SHP77 (cell line): ENCODE measurements around the gene GK.
"Not testable (repeated sequence)": the region's sequence is repeated elsewhere in the genome, so short reads cannot be mapped to it uniquely, and the experiment has no call there.

Experiments used
- DNase-seq, 2 experiments: peaks; one replicate each; lab custom pipeline; 2025; lab: John Stamatoyannopoulos, UW

The GK gene

DNA sequence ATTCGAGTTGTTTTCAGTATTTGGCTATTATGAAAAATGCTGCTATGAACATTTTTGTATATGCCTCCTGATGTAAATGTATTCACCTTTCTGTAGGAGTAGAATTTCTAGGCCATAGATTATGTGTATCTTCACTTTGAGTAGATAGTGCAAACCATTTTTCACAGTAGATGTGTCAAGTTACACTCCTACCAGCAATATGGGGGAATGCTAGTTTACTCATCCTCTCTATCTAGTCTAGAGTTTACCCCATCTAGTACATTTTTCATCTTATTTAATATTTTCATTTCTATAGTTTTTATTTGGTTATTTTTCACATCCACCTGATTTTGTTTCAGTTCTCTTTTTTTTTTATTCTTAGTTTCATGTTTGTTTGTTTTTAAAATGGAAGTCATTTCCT, 59.0 kb downstream of the GK start:
- no peak for DNase-seq

DNA sequence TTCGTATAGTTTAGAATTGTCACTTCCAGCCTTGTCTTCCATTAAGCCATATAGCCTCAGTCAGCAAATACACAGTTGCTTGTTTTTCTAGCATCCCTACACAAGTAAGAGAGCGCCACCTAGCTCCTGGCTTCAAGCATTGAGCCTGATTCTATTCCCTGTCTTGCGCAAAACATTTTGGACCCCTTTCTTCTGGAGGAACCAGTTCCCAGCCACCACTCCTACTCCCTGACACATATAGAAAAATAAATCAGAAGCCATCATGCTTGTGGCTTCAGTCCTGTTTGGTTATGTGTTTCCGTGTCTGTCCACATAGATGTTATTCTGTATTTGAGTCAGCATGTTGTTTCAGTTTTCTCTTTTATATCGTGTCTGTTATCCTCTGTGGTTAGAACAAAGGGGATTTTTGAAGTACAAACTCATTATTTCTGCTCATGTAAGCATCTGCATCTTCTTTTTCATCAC, 59.9 kb downstream of the GK start:
- peak; percentile 9 to 25 for DNase-seq

DNA sequence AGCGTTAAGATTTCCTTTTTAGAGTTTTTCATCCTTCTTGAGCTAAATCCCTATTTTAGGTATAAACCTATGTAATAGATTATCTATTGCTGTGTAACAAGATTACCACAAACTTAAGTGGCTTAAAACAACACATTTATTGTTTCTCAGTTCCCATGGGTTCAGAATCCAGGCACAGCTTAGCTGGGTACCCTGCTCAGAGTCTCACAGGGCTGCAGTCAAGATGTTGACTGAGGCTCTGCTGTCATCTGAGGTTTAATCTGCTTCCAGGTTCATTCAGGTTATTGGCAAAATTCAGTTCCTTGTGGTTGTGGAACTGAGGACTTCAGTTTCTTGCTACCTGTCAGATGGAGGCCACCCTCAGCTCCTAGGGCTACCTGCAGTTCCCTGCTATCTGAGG, 60.9 kb downstream of the GK start:
- DNase-seq, result no peak

DNA sequence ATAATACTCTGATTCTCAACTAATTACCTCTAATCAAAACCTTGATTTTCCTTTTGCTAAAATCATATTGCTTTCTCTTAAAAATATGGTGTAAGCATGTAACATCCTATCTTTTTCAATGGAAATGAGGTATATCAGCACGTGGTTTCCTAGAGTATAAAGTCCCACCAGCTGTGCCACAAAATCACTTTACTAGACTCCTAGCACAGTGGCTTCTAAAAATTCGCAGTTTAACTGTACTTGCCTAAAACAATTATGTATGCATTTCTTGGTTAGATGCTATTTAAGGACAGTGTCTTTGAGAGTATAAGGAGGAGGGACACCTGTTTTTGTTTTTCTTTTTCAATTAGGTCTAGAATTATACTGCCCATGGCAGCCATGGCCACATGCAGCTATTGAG, 62.8 kb downstream of the GK start:
- DNase-seq, result no peak

DNA sequence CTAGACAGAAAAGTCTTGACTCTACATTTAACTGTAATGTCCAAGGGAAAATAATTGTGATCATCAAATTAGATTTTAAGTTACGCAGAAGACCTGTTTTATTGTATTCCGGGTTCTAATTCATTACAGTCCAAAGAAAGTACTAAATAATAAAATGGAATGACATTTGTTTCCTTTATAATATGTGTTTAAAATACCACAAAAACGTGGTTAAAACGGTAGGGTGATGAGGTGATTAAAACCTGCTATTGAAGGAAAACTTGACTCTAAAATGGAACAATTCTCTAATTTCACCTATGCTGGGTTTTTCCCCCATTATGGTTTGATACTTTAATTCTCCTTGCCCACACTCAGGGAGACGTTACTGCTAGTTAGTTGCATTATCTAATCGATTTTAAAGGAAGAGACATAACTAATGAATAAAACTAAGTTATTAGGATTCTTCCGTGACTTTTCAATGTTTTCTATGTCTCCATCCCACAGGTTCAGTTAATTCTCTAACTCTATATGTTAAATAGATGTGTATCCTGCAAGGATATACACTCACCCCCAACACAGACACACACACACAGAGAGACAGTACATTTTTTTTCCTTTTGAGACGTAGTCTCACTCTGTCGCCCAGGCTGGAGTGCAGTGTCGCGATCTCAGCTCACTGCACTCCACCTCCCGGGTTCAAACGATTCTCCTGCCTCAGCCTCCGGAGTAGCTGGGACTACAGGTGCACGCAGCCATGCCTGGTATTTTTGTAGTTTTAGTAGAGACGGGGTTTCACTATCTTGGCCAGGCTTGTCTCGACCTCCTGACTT, 80.8 kb downstream of the GK start:
- DNase-seq, result no peak

DNA sequence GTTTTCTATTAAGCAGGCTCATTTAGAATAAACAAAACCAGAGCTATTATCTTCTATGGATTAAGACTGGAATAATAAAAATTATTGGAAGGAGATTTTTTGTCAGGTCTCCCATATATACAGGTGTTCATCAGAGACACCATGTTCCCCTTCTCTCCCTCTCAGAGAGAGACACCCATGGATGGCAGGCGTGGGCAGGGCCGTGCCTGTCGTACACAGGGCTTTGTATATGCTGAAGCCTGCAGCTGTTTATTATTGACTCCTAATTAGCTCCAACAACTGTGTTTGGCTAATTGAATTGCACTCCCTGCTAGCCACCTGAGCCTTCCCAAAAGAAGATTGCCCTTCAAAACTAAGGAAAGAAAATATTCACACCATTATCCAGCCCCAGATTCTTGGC, 81.6 kb downstream of the GK start:
- no peak for DNase-seq

DNA sequence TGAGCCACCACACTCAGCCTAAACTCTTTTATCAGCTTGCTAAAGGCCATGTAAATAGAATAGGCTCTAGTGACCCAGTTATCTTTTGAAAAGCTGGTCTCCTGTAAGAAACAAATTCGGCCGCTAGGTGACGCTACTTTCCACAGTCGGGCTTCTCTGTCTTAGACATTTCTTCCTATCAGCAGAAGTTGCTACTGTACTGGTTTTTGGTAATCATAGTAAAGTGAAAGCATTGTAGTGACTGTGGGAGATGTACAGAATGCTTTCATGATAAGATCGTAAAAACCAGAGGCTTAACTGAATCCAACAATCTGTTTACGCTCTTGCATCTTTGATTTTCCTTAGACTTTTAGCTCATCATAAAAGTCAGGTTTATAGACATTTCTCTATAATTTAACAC, 82.6 kb downstream of the GK start:
- DNase-seq, result peak; percentile 20 to 27

DNA sequence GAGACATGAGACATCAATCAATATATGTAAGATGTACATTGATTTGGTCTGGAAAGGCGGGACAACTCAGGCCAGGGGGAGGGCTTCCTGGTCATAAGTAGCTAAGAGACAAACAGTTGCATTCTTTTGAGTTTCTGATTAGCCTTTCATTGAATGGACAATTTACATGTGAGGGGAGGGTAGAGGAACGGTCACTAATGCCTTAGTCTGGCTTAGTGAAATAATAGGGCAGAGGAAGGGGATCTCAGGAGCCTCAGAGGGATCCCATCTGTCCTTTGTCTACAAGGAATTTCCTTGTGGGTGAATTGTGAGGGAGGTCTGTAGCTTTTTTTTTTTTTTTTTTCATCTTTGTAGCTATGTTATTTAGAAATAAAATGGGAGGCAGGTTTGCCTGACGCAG, 88.3 kb downstream of the GK start:
- no peak for DNase-seq

DNA sequence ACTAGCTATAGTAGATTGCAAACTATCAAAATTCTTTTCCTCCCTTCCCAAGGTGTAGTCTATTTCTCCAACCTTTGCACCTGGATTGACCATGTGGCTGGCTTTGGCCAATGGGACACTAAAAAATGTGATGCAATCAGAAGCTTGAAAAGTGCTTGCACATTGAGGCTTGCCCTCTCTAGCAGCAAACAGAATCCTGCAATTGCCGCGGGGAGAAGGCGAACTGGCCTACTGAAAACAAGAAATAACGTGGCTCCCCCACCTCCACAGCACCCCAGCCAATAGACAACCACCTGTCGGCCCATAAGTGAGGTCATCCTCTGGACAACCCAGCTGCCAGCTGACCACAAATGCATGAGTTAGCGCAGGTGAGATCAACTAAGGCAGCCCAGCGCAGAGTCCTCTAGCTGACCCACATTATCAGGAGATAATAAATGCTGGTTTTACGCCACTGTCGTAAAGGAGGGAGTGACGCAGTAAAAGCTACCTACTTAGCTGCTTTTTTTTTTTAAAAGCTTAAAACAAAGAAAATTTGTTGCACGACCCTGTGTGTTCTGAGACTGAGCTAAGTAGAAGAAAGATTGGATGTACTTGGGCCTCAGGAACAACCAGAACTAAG, 95.2 kb downstream of the GK start:
- peak; percentile 2 to 3 for DNase-seq

DNA sequence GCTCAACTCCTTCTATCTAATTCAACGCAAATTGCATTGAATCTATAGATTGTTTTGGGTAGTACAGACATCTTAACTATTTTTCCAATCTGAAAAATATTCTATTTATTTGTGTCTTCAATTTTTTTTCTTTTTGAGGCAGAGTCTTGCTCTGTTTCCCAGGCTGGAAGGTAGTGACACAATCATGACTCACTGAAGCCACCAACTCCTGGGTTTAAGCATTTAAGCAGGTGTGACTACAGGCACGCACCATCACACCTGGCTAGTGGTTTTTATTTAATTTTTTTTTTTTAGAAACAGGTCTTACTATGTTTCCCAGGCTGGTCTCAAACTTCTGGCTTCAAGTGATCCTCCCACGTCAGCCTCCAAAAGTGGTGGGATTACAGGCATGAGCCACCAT, 98.3 kb downstream of the GK start:
- no peak for DNase-seq

DNA sequence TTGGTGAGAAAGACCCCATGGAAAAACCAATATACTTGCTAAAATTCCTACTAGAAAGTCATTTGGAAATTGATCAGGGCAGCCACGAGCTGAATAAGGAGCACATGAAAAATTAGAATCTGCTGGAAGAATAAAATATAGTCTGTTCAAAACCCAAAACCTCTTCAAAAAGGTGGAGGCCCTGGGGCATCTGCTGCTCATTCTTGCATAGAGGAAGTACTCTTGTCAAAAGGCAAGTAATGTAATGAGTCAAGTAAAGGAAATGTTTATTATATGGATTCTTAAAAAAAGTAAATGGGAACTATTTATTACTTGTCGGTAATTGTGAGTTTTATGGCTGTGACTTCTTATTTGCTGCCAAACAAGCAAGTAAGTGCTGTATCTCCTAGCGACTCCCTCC, 109.5 kb downstream of the GK start:
- no peak for DNase-seq

DNA sequence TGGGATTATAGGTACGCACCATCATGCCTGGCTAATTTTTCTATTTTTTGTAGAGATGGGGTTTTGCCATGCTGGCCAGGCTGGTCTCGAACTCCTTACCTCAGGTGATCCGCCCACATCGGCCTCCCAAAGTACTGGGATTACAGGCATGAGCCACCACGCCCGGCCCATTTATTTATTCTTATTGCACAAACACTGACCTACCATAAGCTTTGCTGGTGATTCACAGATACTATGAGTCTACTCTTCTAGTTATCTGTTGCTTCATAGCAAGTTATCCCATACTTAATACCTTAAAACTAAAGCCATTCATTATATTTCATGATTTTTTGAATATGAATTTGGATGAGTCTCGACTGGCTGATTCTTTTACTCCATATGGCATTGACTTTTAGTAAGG, 120.5 kb downstream of the GK start:
- DNase-seq, result not testable (repeated sequence)

DNA sequence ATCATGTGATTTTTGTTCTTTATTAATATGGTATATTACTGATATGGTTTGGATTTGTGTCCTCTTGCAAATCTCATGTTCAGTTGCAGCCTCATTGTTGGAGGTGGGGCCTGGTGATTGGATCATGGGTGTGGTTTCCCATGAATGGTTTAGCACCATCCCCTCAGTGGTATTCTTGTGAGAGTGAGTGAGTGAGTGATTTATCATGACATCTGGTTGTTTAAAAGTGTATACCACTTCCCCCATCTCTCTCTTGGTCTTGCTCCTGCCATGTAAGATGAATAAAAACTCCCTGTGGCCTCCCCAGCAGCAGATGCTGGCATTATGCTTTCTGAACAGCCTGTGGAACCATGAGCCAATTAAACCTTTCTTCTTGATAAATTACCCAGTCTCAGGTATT, 124.4 kb downstream of the GK start:
- DNase-seq, result no peak

DNA sequence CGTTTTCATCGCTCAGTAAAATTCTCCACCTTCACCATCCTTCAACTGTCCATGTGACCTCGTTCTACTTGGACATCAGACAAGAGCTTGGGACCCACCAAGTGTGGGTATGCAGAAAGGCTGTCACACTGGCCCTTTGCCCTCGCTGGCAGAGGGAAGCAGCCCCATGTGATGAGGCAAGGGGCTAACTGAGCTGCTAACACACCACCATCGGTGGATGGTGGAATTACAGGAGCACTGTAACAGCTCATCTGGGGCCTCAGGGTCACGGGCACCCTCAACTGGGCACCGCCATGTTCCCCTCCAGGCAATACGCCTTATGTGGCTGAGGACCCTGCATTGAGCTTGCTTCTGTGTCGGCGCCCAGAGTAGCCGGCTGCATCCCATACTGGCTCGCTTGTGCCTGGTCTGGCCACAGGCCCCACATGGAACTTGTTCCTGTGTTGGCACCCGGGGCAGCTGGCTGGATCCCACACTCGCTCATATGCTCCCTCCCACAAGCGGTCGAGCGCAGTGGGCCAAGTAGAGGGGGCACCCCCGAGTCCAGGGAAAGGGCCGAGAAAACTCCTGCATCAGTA, 126.3 kb downstream of the GK start:
- DNase-seq, result no peak
